Progenitor cell of endocrine pancreas (in vitro differentiated cells): Measurements from ENCODE around the gene MAP1A. TPM values are rescaled to one million over a fixed set of nuclear protein-coding genes. Genes with fewer than 3 reads are reported as not detected.
A peak's percentile ranks its signal among the peaks of the same experiment; 100 is the strongest.

Experiments
- DNase-seq: peaks from one replicate; pipeline ENCODE4 v3.0.0; 2021; ENCODE audit warnings: low spot score; ENCODE audit not compliant: unreplicated experiment
- H3K27ac Mint-ChIP-seq: 2 replicates; pipeline ENCODE4 v1.8.0; 2021; ENCODE audit warnings: mild to moderate bottlenecking, moderate library complexity, mixed read lengths
- H3K27me3 Mint-ChIP-seq: 2 replicates; pipeline ENCODE4 v1.8.0; 2021; ENCODE audit warnings: mixed read lengths
- H3K36me3 Mint-ChIP-seq: 2 replicates; pipeline ENCODE4 v1.8.0; 2022; ENCODE audit warnings: mixed read lengths; ENCODE audit not compliant: insufficient read depth
- H3K4me1 Mint-ChIP-seq: 2 replicates; pipeline ENCODE4 v1.8.0; 2021; ENCODE audit warnings: low read depth, mixed read lengths
- H3K4me3 Mint-ChIP-seq: 2 replicates; pipeline ENCODE4 v1.8.0; 2021; ENCODE audit warnings: low read depth, mild to moderate bottlenecking, moderate library complexity, mixed read lengths
- H3K9me3 Mint-ChIP-seq: 2 replicates; pipeline ENCODE4 v1.8.0; 2021; ENCODE audit warnings: low read depth, mixed read lengths
- CTCF ChIP-seq: fragments of 200-600 bp; sonication (generic); IDR thresholded peaks from one replicate; pipeline ENCODE4 v1.5.0; 2021; ENCODE audit warnings: antibody characterized with exemption, mild to moderate bottlenecking; ENCODE audit not compliant: unreplicated experiment
- total RNA-seq: library from RNA; stranded (reverse); gene quantifications from 2 replicates; pipeline ENCODE4 v1.2.1, GENCODE V29; 2021

The MAP1A gene
- total RNA-seq, 1 donor from 2014 or later = 4.7 TPM

- no peaks in the 10 kb centered on the region for H3K9me3 Mint-ChIP-seq
- no peak overlapping the region for H3K27ac Mint-ChIP-seq
- TF ChIP-seq CTCF = no peak
- no peak overlapping the region for H3K4me3 Mint-ChIP-seq
- no peak for DNase-seq
- peaks cover 29% of the 10 kb centered on the region for H3K4me1 Mint-ChIP-seq
- peaks cover 38% of the 10 kb centered on the region for H3K27me3 Mint-ChIP-seq
- H3K36me3 Mint-ChIP-seq = no peaks in the 10 kb centered on the region
Measured at GRCh38 chr15:43513550-43513949, 3.9 kb upstream of the MAP1A start.

GRCh38 chr15:43514241-43515057 is 3.0 kb upstream of the MAP1A start:
- TF ChIP-seq CTCF = peak; percentile 71
- Mint-ChIP-seq H3K27ac (no peak overlapping the region), H3K4me1 (peaks cover 33% of the 10 kb centered on the region), H3K9me3 (no peaks in the 10 kb centered on the region), H3K36me3 (no peaks in the 10 kb centered on the region), H3K4me3 (no peak overlapping the region), H3K27me3 (peaks cover 46% of the 10 kb centered on the region)
- no peak for DNase-seq

GRCh38 chr15:43515741-43516140 is 1.7 kb upstream of the MAP1A start:
- Mint-ChIP-seq H3K9me3 (no peaks in the 10 kb centered on the region), H3K36me3 (no peaks in the 10 kb centered on the region), H3K4me1 (peaks cover 25% of the 10 kb centered on the region), H3K4me3 (no peak overlapping the region), H3K27me3 (peaks cover 54% of the 10 kb centered on the region), H3K27ac (no peak overlapping the region)
- no peak for TF ChIP-seq CTCF
- DNase-seq = no peak

GRCh38 chr15:43516185-43516584 is 1.2 kb upstream of the MAP1A start:
- no peak for DNase-seq
- Mint-ChIP-seq H3K27ac (no peak overlapping the region), H3K36me3 (no peaks in the 10 kb centered on the region), H3K9me3 (no peaks in the 10 kb centered on the region), H3K4me3 (no peak overlapping the region), H3K4me1 (peaks cover 25% of the 10 kb centered on the region), H3K27me3 (peaks cover 54% of the 10 kb centered on the region)
- no peak for TF ChIP-seq CTCF

- Mint-ChIP-seq H3K27ac (peak overlapping the region; percentile 81), H3K4me1 (peaks cover 21% of the 10 kb centered on the region), H3K27me3 (peaks cover 49% of the 10 kb centered on the region), H3K9me3 (no peaks in the 10 kb centered on the region), H3K36me3 (no peaks in the 10 kb centered on the region), H3K4me3 (peak overlapping the region; percentile 60)
- no peak for DNase-seq
- TF ChIP-seq CTCF = no peak
Measured at GRCh38 chr15:43516801-43517353, 531 bp upstream of the MAP1A start.
